Activated CD4-positive, alpha-beta memory T cell treated with anti-CD3 and anti-CD28 coated beads, Interleukin-2, amount 10 ng/mL, durations not matched to agents 7 days and 5 days (primary cell): ENCODE measurements around the gene FAHD2A. TPM values are rescaled to one million over a fixed set of nuclear protein-coding genes. Genes with fewer than 3 reads are reported as not detected.

Experiments
- CTCF ChIA-PET: fragments of 350-600 bp; sonication (Branson Sonifier 250); formaldehyde crosslinking; loops from one replicate; lab custom pipeline; 2021; ENCODE audit warnings: antibody characterized with exemption, inconsistent platforms; lab: Charles Lee
- POLR2A ChIA-PET: fragments of 350-600 bp; sonication (Branson Sonifier 250); formaldehyde crosslinking; loops from one replicate; lab custom pipeline; 2021; ENCODE audit warnings: antibody characterized with exemption; lab: Charles Lee
- DNase-seq: peaks from one replicate; pipeline ENCODE4 v3.0.0-alpha.2; 2020
- H3K27ac Mint-ChIP-seq: one replicate; pipeline ENCODE4 v1.8.0; 2021; ENCODE audit warnings: mild to moderate bottlenecking, mixed read lengths
- H3K27me3 Mint-ChIP-seq: one replicate; pipeline ENCODE4 v1.8.0; 2021; ENCODE audit warnings: mixed read lengths
- H3K36me3 Mint-ChIP-seq: one replicate; pipeline ENCODE4 v1.8.0; 2021; ENCODE audit warnings: low read depth, mixed read lengths
- H3K4me1 Mint-ChIP-seq: one replicate; pipeline ENCODE4 v1.8.0; 2021; ENCODE audit warnings: mixed read lengths
- H3K4me3 Mint-ChIP-seq: one replicate; pipeline ENCODE4 v1.8.0; 2021; ENCODE audit warnings: mild to moderate bottlenecking, mixed read lengths
- H3K9me3 Mint-ChIP-seq: one replicate; pipeline ENCODE4 v1.8.0; 2021; ENCODE audit warnings: mixed read lengths
- total RNA-seq, 2 experiments: library from RNA; stranded (reverse); gene quantifications; one replicate each; pipeline ENCODE4 v1.2.3, GENCODE V29; 2021

FAHD2A gene
- total RNA-seq, 2 experiments from 2014 or later: 35.8 to 37.3 TPM

DNA sequence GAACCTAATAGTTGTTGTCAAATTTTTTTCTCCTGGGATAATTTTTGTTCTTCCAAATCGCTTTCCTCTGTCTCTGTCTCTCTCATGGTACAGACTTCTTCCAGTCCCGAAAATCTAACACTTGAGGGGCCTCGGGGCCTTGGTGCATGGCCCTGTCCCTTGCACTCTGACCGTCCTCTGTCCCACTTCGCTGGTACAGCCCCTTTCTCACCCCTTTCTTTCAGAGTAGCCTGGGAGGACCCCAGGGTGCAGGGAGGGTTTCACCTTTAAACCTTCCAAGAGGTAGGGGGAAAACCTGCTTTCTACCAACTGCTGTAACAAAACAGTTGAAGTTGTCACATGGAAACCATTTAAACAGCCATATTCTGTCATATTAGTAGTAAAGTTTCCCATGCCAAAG lies 22.2 kb upstream of the FAHD2A start:
- Mint-ChIP-seq H3K27me3 (peaks cover 2% of the 10 kb centered on the region), H3K4me1 (no peaks in the 10 kb centered on the region), H3K9me3 (no peaks in the 10 kb centered on the region), H3K27ac (no peak overlapping the region), H3K4me3 (no peak overlapping the region), H3K36me3 (no peaks in the 10 kb centered on the region)
- no peak for DNase-seq
- ChIA-PET POLR2A (no interaction called here), CTCF (interaction anchor here (1.3 to 2.2 kb wide), 2 partner anchors 9 to 35 kb away, joined by 7 to 9 read pairs; no protein-coding TSS in a partner anchor)

DNA sequence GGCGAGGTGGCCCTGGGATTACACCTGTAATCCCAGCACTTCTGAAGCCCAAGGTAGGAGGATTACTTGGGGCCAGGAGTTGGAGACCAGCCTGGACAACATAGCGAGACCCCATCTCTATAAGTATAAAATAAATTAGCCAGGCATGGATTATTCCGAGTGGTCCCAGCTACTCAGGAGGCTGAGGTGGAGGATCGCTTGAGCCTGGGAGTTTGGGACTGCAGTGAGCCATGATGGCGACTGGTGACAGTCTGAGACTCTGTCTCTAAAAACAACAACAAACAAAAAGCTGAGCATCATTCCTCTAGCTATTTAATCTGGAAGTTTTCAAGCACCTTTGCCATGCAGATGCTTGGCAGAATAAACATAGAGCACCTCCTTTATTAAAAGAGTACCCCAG lies 21.8 kb upstream of the FAHD2A start:
- POLR2A ChIA-PET: no interaction called here

DNA sequence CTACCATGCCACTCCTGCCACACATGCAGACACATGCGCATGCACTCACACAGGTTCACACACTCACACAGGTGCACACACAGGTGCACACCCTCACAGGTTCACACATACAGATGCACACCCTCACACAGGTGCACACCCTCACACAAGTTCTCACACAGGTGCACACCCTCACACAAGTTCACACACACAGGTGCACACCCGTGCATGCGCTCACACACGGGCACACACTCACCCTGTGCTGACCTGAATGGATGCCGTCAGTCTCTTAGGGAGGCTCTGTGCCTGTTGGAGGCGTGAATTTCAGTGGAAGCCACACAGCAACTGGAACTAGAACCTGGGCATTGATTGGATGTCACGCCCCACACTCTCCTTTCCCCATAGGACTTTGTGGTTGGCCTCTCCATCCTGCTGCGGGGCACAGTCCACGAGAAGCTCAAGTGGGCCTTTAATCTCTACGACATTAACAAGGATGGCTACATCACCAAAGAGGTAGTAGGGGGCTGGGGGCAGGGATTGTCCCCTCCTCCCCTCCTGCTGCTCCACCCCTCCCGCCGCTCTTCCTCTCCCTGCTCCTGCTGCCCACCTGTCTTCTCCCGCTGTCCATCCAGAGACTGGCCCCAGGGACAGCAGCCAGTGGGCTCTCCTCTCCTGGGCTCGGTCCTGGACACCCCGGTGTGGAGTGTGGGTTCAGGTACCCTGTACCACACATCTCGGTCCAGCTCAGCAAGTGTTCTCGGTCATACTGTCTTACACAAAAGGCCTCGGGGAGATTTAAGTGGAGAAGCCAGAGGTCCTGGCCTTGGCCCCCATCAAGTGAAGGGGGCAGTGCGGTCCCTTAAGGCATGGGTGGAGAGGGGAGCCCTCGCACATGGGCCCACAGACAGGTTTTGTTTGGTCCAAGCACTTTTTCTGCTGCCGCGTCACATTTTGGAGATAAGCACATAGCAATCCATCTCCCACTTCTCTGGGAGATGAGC lies 21.0 kb upstream of the FAHD2A start:
- Mint-ChIP-seq H3K36me3 (no peaks in the 10 kb centered on the region), H3K4me1 (no peaks in the 10 kb centered on the region), H3K9me3 (no peaks in the 10 kb centered on the region), H3K27ac (no peak overlapping the region), H3K27me3 (peaks cover 2% of the 10 kb centered on the region), H3K4me3 (no peak overlapping the region)
- POLR2A ChIA-PET: no interaction called here
- no peak for DNase-seq
- CTCF ChIA-PET: no interaction called here

More for the DNA sequence above, 21.8 kb upstream of the FAHD2A start:
- H3K36me3 Mint-ChIP-seq: no peaks in the 10 kb centered on the region
- no peaks in the 10 kb centered on the region for H3K9me3 Mint-ChIP-seq
- CTCF ChIA-PET: interaction anchor here (2.2 kb wide), 1 partner anchor 9 kb away, joined by 9 read pairs; no protein-coding TSS in a partner anchor
- no peaks in the 10 kb centered on the region for H3K4me1 Mint-ChIP-seq
- H3K27me3 Mint-ChIP-seq: peaks cover 2% of the 10 kb centered on the region
- no peak overlapping the region for H3K4me3 Mint-ChIP-seq
- H3K27ac Mint-ChIP-seq: no peak overlapping the region
- no peak for DNase-seq

DNA sequence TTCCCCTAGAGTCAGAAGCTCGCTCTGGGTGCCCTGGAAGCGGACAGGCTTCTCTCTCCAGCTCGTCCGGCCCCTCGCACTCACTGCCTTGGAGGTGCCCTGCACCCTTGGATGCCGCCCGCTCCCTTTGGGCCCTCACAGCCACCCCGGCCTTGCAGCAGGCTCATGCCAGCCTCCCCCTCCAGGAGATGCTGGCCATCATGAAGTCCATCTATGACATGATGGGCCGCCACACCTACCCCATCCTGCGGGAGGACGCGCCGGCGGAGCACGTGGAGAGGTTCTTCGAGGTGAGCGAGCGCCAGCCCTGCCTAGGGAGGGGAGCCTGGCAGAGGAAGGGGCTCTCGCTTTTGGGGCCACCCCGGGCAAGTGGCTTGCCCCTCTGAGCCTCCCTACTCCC lies 20.3 kb upstream of the FAHD2A start:
- H3K36me3 Mint-ChIP-seq: no peaks in the 10 kb centered on the region
- no peaks in the 10 kb centered on the region for H3K4me1 Mint-ChIP-seq
- no peak for DNase-seq
- H3K27ac Mint-ChIP-seq: no peak overlapping the region
- peaks cover 2% of the 10 kb centered on the region for H3K27me3 Mint-ChIP-seq
- H3K4me3 Mint-ChIP-seq: no peak overlapping the region
- no peaks in the 10 kb centered on the region for H3K9me3 Mint-ChIP-seq
- POLR2A ChIA-PET: no interaction called here
- CTCF ChIA-PET: no interaction called here

DNA sequence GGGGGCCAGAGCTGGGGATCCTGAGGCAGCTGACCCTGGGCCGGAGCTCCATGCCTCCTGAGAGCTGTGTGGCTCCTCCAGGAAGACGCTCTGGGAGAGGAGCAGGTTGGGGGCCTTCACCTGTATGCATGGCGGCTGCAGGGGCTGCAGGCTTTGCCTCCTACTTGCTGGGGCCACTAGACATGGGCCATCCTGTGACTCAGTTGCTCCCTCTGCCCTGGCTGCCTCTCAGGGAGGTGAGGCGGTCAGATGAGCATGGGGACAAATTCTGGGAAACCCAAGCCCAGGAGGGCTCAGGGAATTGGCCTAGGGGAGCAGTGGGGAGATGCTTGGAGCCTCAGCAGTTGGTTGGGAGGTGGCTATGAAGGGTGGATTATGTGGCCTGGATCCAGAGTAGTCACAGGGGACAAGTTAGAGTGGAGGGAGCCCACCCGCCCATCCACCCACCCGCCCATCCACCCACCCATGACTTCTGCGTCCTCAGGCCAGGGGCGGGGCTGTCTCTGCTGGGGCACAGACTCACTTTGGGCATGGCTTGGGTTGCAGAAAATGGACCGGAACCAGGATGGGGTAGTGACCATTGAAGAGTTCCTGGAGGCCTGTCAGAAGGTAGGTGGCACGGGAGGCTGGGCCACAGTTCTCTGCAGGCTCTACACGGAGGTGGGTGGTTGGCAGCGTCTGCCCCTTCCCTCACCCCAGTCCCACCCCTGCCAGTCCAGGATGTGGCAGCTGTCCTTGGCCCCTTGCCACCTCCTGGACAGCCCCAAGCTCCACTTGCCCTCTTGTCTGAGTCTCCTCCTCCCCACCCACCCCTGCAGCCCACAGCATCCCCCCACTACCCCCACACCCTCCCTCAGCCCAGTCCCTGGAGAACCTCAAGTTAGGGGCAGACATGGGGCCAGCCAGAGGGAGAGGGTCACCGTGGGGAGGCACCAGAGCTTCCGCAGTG lies 19.5 kb upstream of the FAHD2A start:
- no peak overlapping the region for H3K27ac Mint-ChIP-seq
- ChIA-PET POLR2A (no interaction called here), CTCF (no interaction called here)
- peaks cover 2% of the 10 kb centered on the region for H3K27me3 Mint-ChIP-seq
- no peak overlapping the region for H3K4me3 Mint-ChIP-seq
- H3K36me3 Mint-ChIP-seq: no peaks in the 10 kb centered on the region
- H3K4me1 Mint-ChIP-seq: no peaks in the 10 kb centered on the region
- no peak for DNase-seq
- no peaks in the 10 kb centered on the region for H3K9me3 Mint-ChIP-seq

DNA sequence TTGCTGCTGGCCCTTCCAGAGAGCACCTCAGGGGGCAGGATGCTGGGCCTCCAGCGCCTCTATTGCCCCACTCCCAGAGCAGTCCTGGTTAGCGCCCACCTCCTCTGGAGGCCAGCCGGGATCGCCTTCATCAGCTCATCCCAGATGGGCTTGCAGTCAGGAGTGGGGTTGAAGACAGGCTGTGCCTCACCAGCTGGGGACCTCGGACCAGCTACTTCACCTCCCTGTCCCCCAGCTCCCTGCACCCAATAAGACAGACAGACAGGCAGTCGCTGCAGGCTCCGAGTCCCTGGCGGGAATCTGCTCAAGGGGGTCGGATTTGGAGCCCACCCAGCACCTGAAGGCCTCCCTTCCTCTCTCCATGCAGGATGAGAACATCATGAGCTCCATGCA lies 18.9 kb upstream of the FAHD2A start:
- H3K27me3 Mint-ChIP-seq: peaks cover 2% of the 10 kb centered on the region
- ChIA-PET POLR2A (no interaction called here), CTCF (no interaction called here)
- no peaks in the 10 kb centered on the region for H3K4me1 Mint-ChIP-seq
- no peak for DNase-seq
- H3K4me3 Mint-ChIP-seq: no peak overlapping the region
- no peak overlapping the region for H3K27ac Mint-ChIP-seq
- H3K9me3 Mint-ChIP-seq: no peaks in the 10 kb centered on the region
- no peaks in the 10 kb centered on the region for H3K36me3 Mint-ChIP-seq

DNA sequence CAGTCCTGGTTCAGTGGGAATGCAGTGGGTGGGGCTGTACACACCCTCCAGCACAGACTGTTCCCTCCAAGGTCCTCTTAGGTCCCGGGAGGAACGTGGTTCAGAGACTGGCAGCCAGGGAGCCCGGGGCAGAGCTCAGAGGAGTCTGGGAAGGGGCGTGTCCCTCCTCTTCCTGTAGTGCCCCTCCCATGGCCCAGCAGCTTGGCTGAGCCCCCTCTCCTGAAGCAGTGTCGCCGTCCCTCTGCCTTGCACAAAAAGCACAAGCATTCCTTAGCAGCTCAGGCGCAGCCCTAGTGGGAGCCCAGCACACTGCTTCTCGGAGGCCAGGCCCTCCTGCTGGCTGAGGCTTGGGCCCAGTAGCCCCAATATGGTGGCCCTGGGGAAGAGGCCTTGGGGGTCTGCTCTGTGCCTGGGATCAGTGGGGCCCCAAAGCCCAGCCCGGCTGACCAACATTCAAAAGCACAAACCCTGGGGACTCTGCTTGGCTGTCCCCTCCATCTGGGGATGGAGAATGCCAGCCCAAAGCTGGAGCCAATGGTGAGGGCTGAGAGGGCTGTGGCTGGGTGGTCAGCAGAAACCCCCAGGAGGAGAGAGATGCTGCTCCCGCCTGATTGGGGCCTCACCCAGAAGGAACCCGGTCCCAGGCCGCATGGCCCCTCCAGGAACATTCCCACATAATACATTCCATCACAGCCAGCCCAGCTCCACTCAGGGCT lies 17.5 kb upstream of the FAHD2A start:
- Mint-ChIP-seq H3K27me3 (peaks cover 2% of the 10 kb centered on the region), H3K9me3 (no peaks in the 10 kb centered on the region), H3K4me3 (no peak overlapping the region), H3K36me3 (no peaks in the 10 kb centered on the region), H3K27ac (no peak overlapping the region), H3K4me1 (no peaks in the 10 kb centered on the region)
- POLR2A ChIA-PET: no interaction called here
- DNase-seq: no peak
- CTCF ChIA-PET: no interaction called here

DNA sequence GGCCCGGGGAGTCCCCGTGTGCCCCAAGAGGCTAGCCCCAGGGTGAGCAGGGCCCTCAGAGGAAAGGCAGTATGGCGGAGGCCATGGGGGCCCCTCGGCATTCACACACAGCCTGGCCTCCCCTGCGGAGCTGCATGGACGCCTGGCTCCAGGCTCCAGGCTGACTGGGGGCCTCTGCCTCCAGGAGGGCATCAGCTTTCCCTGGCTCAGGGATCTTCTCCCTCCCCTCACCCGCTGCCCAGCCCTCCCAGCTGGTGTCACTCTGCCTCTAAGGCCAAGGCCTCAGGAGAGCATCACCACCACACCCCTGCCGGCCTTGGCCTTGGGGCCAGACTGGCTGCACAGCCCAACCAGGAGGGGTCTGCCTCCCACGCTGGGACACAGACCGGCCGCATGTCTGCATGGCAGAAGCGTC lies 16.9 kb upstream of the FAHD2A start:
- Mint-ChIP-seq H3K9me3 (no peaks in the 10 kb centered on the region), H3K36me3 (no peaks in the 10 kb centered on the region), H3K4me1 (no peaks in the 10 kb centered on the region), H3K27ac (no peak overlapping the region), H3K4me3 (no peak overlapping the region), H3K27me3 (peaks cover 2% of the 10 kb centered on the region)
- ChIA-PET POLR2A (no interaction called here), CTCF (no interaction called here)
- no peak for DNase-seq

DNA sequence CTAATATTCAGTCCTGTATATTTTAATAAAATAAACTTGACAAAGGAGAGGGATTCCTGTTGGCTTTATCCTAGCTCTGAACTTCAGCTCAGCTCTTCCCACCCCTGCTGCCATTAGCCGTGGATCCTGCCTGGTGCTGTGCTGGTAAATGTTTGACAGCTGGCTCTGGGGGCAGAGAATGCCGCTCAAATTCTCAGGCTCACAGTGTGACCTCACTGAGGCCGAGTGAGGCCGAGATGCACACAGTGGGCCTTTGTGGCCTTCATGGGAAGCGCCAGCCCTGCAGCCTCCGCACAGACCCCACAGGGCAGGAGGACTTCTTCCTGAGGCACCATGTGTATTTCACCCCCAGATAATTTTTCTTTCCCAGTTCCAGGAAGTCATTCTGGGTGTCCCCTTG lies 16.5 kb upstream of the FAHD2A start:
- ChIA-PET CTCF (no interaction called here), POLR2A (no interaction called here)
- no peak for DNase-seq
- H3K27ac Mint-ChIP-seq: no peak overlapping the region
- peaks cover 2% of the 10 kb centered on the region for H3K27me3 Mint-ChIP-seq
- H3K9me3 Mint-ChIP-seq: no peaks in the 10 kb centered on the region
- H3K36me3 Mint-ChIP-seq: no peaks in the 10 kb centered on the region
- no peak overlapping the region for H3K4me3 Mint-ChIP-seq
- H3K4me1 Mint-ChIP-seq: no peaks in the 10 kb centered on the region

DNA sequence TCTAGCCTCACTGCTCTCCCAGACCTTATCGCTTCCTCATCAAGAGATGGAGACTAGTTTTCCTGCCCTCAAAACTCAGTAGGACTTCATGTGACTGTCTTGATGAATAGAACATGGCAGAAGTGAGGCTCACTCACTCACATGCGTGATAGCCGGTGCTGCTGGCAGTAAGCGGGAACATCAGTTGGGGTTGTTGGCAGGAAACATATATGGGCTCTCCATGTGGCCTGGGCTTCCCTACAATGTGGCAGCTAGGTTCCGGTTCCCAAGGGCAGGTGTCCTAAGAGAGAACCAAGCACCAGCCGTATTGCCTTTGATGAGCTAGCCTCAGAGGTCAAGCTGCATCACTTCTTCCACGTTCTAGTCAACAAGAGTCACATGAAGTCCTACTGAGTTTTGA lies 15.2 kb upstream of the FAHD2A start:
- POLR2A ChIA-PET: no interaction called here
- Mint-ChIP-seq H3K4me3 (no peak overlapping the region), H3K27ac (no peak overlapping the region), H3K4me1 (no peaks in the 10 kb centered on the region), H3K27me3 (no peaks in the 10 kb centered on the region), H3K36me3 (no peaks in the 10 kb centered on the region), H3K9me3 (no peaks in the 10 kb centered on the region)
- CTCF ChIA-PET: interaction anchor here (0.7 to 1.1 kb wide), 5 partner anchors 8 to 1347 kb away, joined by 3 to 4 read pairs (median 3); partner anchors contain the start of gene FAHD2A
- DNase-seq: no peak

DNA sequence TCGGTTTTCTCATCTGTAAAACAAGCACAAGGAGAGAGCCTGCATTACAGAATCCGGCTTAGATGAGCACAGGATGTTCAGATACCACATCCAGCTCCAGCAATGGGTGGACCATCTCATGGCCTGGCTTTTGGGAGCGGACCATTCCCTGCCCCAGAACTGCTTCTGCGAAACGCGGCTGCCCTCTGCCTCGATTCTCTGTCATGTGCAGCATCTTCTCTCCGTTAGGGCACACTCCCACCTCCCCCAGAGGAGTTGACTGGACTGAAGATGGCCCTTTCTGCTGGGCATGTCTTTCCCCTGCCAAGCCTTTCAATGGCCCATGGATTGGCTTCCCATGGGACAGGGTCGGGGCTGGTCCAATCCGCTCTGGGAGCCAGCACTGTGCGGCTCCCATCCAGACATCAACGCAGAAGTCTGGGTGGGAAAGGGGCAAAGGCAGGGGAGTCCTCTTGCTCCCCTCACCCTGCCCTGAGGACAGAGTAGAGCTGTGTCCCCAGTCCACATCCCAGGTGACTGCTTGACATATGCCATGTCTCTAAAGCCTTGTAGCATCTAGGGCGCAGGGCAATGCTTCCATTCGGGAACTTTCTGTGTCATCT lies 14.3 kb upstream of the FAHD2A start:
- Mint-ChIP-seq H3K27me3 (no peaks in the 10 kb centered on the region), H3K27ac (no peak overlapping the region), H3K4me1 (no peaks in the 10 kb centered on the region), H3K9me3 (no peaks in the 10 kb centered on the region), H3K4me3 (no peak overlapping the region), H3K36me3 (no peaks in the 10 kb centered on the region)
- POLR2A ChIA-PET: no interaction called here
- DNase-seq: no peak
- CTCF ChIA-PET: interaction anchor here (0.6 to 1.5 kb wide), 5 partner anchors 9 to 373 kb away, joined by 3 to 8 read pairs (median 3); no protein-coding TSS in a partner anchor

DNA sequence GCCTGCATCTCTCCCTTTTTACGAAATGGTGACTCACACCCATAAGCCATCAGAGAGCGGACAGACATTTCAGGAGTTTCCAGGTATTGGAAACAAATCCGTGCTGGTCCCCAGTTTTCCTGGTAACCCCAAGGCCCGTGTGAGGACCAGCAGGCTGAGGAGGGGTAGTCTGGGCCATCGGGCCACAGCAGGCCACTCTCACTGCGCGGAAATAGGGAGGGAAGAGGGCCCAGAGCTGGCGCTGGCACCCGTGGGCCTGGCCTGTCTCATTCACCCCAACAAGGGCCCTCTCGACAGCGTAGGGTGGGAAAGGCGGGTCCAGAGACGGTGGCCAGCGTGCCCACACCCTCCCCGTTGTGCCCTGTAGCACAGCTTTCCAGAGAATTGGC lies 13.7 kb upstream of the FAHD2A start:
- POLR2A ChIA-PET: interaction anchor here (1.3 kb wide), 1 partner anchor 14 kb away, joined by 10 read pairs; the partner anchor contains the start of gene FAHD2A
- DNase-seq: no peak
- Mint-ChIP-seq H3K27ac (no peak overlapping the region), H3K4me1 (no peaks in the 10 kb centered on the region), H3K36me3 (no peaks in the 10 kb centered on the region), H3K9me3 (no peaks in the 10 kb centered on the region), H3K27me3 (no peaks in the 10 kb centered on the region), H3K4me3 (no peak overlapping the region)
- CTCF ChIA-PET: interaction anchor here (0.6 to 1.5 kb wide), 13 partner anchors 8 to 373 kb away, joined by 3 to 29 read pairs (median 3); partner anchors contain the start of genes FAHD2A and ZNF514
